Putamen (tissue), 1 donor: ENCODE measurements around the gene CYP4F3.
"Not testable (repeated sequence)": the region's sequence is repeated elsewhere in the genome, so short reads cannot be mapped to it uniquely, and the experiment has no call there.

ENCODE experiments used
- DNase-seq: peaks from one replicate; pipeline ENCODE4 v3.0.0-alpha.2; 2016; ENCODE audit warnings: low spot score

The CYP4F3 gene

GRCh38 chr19:15629003-15629880, 11.5 kb upstream of the CYP4F3 start:
- DNase-seq: peak; percentile 29

- no peak for DNase-seq
Measured at GRCh38 chr19:15631817-15632216, 8.9 kb upstream of the CYP4F3 start.

GRCh38 chr19:15633082-15633835, 7.4 kb upstream of the CYP4F3 start:
- DNase-seq: peak; percentile 4

- DNase-seq: no peak
Measured at GRCh38 chr19:15634105-15634504, 6.6 kb upstream of the CYP4F3 start.

- no peak for DNase-seq
Measured at GRCh38 chr19:15635016-15635805, 5.5 kb upstream of the CYP4F3 start.

- no peak for DNase-seq
Measured at GRCh38 chr19:15636026-15636425, 4.7 kb upstream of the CYP4F3 start.

- DNase-seq: no peak
Measured at GRCh38 chr19:15639596-15639995, 1.1 kb upstream of the CYP4F3 start.

GRCh38 chr19:15640904-15641597, 354 bp downstream of the CYP4F3 start:
- no peak for DNase-seq

GRCh38 chr19:15641901-15642491, 1.3 kb downstream of the CYP4F3 start:
- DNase-seq: no peak

GRCh38 chr19:15642807-15643206, 2.1 kb downstream of the CYP4F3 start:
- DNase-seq: no peak

- DNase-seq: no peak
Measured at GRCh38 chr19:15643387-15643786, 2.7 kb downstream of the CYP4F3 start.

GRCh38 chr19:15644066-15644741, 3.5 kb downstream of the CYP4F3 start:
- no peak for DNase-seq

GRCh38 chr19:15644816-15645215, 4.1 kb downstream of the CYP4F3 start:
- DNase-seq: no peak

- DNase-seq: no peak
Measured at GRCh38 chr19:15649526-15649925, 8.8 kb downstream of the CYP4F3 start.

- not testable (repeated sequence) for DNase-seq
Measured at GRCh38 chr19:15650123-15650522, 9.4 kb downstream of the CYP4F3 start.

GRCh38 chr19:15651791-15652190, 11.1 kb downstream of the CYP4F3 start:
- DNase-seq: no peak

GRCh38 chr19:15652559-15653278, 12.0 kb downstream of the CYP4F3 start:
- DNase-seq: no peak

- no peak for DNase-seq
Measured at GRCh38 chr19:15656467-15656866, 15.8 kb downstream of the CYP4F3 start.

GRCh38 chr19:15663247-15663646, 22.6 kb downstream of the CYP4F3 start:
- no peak for DNase-seq

- no peak for DNase-seq
Measured at GRCh38 chr19:15666186-15666585, 25.5 kb downstream of the CYP4F3 start.
